ENCODE results near the gene XPO1.

DNA sequence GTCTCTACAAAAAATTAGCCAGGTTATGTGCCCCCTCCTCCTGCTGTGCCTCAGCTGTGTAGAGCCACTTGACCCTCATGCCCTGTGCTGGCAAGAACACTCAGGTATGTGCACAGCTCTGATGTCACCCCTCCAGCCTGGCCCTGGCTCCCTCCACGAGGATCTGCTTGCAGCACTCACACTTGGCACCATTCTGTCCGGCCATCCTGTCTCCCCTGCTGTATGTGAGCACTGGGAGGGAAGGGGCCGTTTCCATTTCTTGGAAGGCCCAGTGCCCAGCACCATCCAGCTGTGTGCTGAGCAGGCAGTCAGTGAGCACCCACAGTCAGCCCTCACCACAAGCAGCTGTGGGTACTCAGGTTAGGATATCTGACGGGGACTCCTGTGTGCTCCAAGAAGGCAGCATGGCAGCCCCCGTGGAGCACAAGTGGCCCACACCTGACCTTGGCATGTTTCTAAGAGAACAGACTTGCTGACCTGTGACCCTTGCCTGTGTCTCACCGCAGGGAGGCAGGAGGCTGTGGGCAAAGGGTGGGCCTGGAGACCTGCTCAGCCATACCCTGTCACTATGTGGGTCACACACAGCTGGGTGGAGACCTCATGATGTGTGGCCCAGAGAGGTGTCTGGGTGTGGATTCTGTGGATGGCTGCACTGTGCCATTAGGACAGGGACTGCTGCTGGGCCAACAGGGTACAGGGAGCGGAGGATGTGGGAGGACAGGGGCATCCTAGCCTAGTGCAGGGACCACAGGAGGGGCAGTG is 98.7 kb downstream of the XPO1 start:
- TF ChIP-seq, protein P1, sequence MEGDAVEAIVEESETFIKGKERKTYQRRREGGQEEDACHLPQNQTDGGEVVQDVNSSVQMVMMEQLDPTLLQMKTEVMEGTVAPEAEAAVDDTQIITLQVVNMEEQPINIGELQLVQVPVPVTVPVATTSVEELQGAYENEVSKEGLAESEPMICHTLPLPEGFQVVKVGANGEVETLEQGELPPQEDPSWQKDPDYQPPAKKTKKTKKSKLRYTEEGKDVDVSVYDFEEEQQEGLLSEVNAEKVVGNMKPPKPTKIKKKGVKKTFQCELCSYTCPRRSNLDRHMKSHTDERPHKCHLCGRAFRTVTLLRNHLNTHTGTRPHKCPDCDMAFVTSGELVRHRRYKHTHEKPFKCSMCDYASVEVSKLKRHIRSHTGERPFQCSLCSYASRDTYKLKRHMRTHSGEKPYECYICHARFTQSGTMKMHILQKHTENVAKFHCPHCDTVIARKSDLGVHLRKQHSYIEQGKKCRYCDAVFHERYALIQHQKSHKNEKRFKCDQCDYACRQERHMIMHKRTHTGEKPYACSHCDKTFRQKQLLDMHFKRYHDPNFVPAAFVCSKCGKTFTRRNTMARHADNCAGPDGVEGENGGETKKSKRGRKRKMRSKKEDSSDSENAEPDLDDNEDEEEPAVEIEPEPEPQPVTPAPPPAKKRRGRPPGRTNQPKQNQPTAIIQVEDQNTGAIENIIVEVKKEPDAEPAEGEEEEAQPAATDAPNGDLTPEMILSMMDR (IDR thresholded peaks at IDR 0.05): no peak
- no peak for TF ChIP-seq POLR2AphosphoS5 (IDR thresholded peaks at IDR 0.05; ENCODE audit: insufficient read depth in 1 of 2, low read depth in 1 of 2)

Data from vagina (tissue), 2 donors.